ENCODE data around the gene PKDCC. TPM values are rescaled to one million over a fixed set of nuclear protein-coding genes. Genes with fewer than 3 reads are reported as not detected.

The PKDCC gene
- total and polyA plus RNA-seq, 2 of the 8 experiments (the other 6 are each of a cell fraction or from before 2014, with no cell fraction given) = 49.9 to 80.1 TPM

- Histone ChIP-seq H3K14ac (ENCODE audit: insufficient read length) (no peak overlapping the region), H3K4me2 (ENCODE audit: insufficient read depth in 1 of 2, low read depth in 2 of 2, low read length in 2 of 2) (no peak overlapping the region), H3K79me1 (ENCODE audit: low read depth, low read length) (no peaks in the 10 kb centered on the region), H3K4me3 (ENCODE audit: extremely low read depth in 1 of 4, insufficient read depth in 2 of 4, low read depth in 3 of 4, low read length in 4 of 4) (no peak overlapping the region), H3K9ac (replicated peaks in 1 of 4; ENCODE audit: extremely low read depth in 1 of 4, low read depth in 3 of 4, low read length in 3 of 4) (no peak overlapping the region), H3K27ac (ENCODE audit: low read depth, low read length) (no peak overlapping the region; the same call in 1 of the 2 replicates), H2BK120ac (replicated peaks; ENCODE audit: low read depth, low read length) (no peak overlapping the region), H4K8ac (ENCODE audit: extremely low read depth, insufficient read depth, low read length) (no peak overlapping the region), H4K91ac (replicated peaks; ENCODE audit: insufficient read length, low read length) (no peak overlapping the region), H4K20me1 (replicated peaks in 1 of 2; ENCODE audit: control insufficient read depth in 1 of 2, insufficient read depth in 2 of 2, low read length in 2 of 2) (no peaks in the 10 kb centered on the region), H2BK12ac (ENCODE audit: low read depth, low read length) (no peak overlapping the region), H3K4ac (replicated peaks; ENCODE audit: insufficient read length, low read depth, low read length) (no peak overlapping the region), H3K23me2 (ENCODE audit: low read depth, low read length) (0 out of 2 replicates have a peak, but pooled peaks cover 2% of the 10 kb centered on the region), H2BK5ac (ENCODE audit: low read depth, low read length) (no peak overlapping the region), H3K56ac (replicated peaks; ENCODE audit: insufficient read length, low read depth, low read length) (no peak overlapping the region), H3K79me2 (ENCODE audit: control insufficient read depth in 1 of 2, insufficient read depth in 2 of 2, low read length in 2 of 2) (no peaks in the 10 kb centered on the region), H3K36me3 (ENCODE audit: control insufficient read depth in 2 of 4, insufficient read depth in 4 of 4, low read length in 3 of 4) (peaks cover 6 to 37% (median 20%) of the 10 kb centered on the region in 4 experiments; a peak in 7 of 8 replicates), H4K5ac (ENCODE audit: insufficient read length, low read depth, low read length) (no peak overlapping the region), H2BK20ac (ENCODE audit: low read length) (no peak overlapping the region), H3K23ac (ENCODE audit: insufficient read length) (no peak overlapping the region), H2AFZ (ENCODE audit: low read length) (no peak overlapping the region), H3K9me3 (ENCODE audit: insufficient read depth in 2 of 2, low read depth in 1 of 2, low read length in 1 of 2) (no peaks in the 10 kb centered on the region), H2BK15ac (ENCODE audit: low read length) (no peak overlapping the region), H3K27me3 (replicated peaks in 1 of 4; ENCODE audit: control insufficient read depth in 3 of 4, extremely low read depth in 1 of 4, insufficient read depth in 3 of 4, low read length in 3 of 4) (no peaks in the 10 kb centered on the region; a peak in 1 of 7 replicates), H3K18ac (ENCODE audit: extremely low read depth, low read length) (no peak overlapping the region), H3K4me1 (replicated peaks in 1 of 4; ENCODE audit: control insufficient read depth in 3 of 4, insufficient read depth in 4 of 4, low read length in 3 of 4) (peaks cover 0 to 2% (median 0%) of the 10 kb centered on the region in 4 experiments; a peak in 2 of 7 replicates), H2AK5ac (ENCODE audit: low read depth, low read length) (no peak overlapping the region)
- WGBS, 2 experiments (ENCODE audit: extremely low coverage in 1 of 2, insufficient coverage in 1 of 2, insufficient read length in 1 of 2, insufficient replicate concordance in 2 of 2, low coverage in 1 of 2, low lambda C conversion rate in 2 of 2, missing lambda C conversion rate in 1 of 2) = 87% methylated on average over 14 of the region's 14 CpGs; no CpG with 5 or more reads in 1 of the 2 experiments
- ChIA-PET CTCF (ENCODE audit: partially characterized antibody) (interaction anchor here (0.7 to 12.5 kb wide), 8 partner anchors 10 to 207 kb away, joined by 3 to 157 read pairs (median 5); no protein-coding TSS in a partner anchor), POLR2A (ENCODE audit: partially characterized antibody) (interaction anchor here (1.6 to 2.1 kb wide), 2 partner anchors 11 to 12 kb away, joined by 4 to 8 read pairs; no protein-coding TSS in a partner anchor)
- TF ChIP-seq CBX8 (IDR thresholded peaks at IDR 0.05; ENCODE audit: borderline replicate concordance, low read depth, low read length) (no peak), BRCA1 (IDR thresholded peaks at IDR 0.05; ENCODE audit: low read depth, low read length) (no peak), JUN (IDR thresholded peaks at IDR 0.05; ENCODE audit: low read depth, low read length) (no peak), RNF2 (IDR thresholded peaks at IDR 0.05; ENCODE audit: borderline replicate concordance, low read depth, low read length, missing control alignments, poor library complexity, severe bottlenecking) (no peak), RAD21 (IDR thresholded peaks at IDR 0.05 in 1 of 2, conservative IDR thresholded peaks at IDR 0.05 in 1 of 2; ENCODE audit: low read depth in 2 of 2, low read length in 2 of 2) (no peak), SIRT6 (IDR thresholded peaks at IDR 0.05; ENCODE audit: low read length) (no peak), ZNF274 (IDR thresholded peaks at IDR 0.05; ENCODE audit: borderline replicate concordance, extremely low read depth, low read length) (no peak), RBBP5 (IDR thresholded peaks at IDR 0.05; ENCODE audit: borderline replicate concordance, low read depth, low read length) (no peak), EZH2 (IDR thresholded peaks at IDR 0.05; ENCODE audit: low read depth, low read length, severe bottlenecking) (no peak), SIN3A (conservative IDR thresholded peaks at IDR 0.05 in 1 of 2, IDR thresholded peaks at IDR 0.05 in 1 of 2; ENCODE audit: low read depth in 1 of 2, low read length in 2 of 2) (no peak)
- FAIRE-seq (no peak), DNase-seq (ENCODE audit: low read depth in 1 of 2, low spot score in 2 of 2) (no peak)
Measured at GRCh38 chr2:42060718-42061619, 13.1 kb downstream of the PKDCC start.
